ENCODE measurements around the gene MGMT. TPM values are rescaled to one million over a fixed set of nuclear protein-coding genes. Genes with fewer than 3 reads are reported as not detected.
A peak's percentile ranks its signal among the peaks of the same experiment; 100 is the strongest.

Gene MGMT
- total and polyA plus RNA-seq, 4 donors: 9.9 to 39.6 (median 23.2) TPM

- peaks cover 0 to 8% (median 2%) of the 10 kb centered on the region in 4 donors for H3K36me3 ChIP-seq (ENCODE audit: control insufficient read depth in 4 of 4, insufficient read depth in 4 of 4, low read length in 4 of 4)
- ATAC-seq (ENCODE audit: insufficient read depth, low FRiP score) (no peak), DNase-seq (no peak)
- WGBS, 2 donors: 95 to 97% methylated on average over 1 of the region's 1 CpG
- H3K4me3 ChIP-seq: no peak overlapping the region
- H3K4me1 ChIP-seq (ENCODE audit: control insufficient read depth in 5 of 5, insufficient read depth in 5 of 5, low read length in 5 of 5): peaks cover 0 to 3% (median 0%) of the 10 kb centered on the region in 5 donors
- H3K27me3 ChIP-seq (ENCODE audit: control insufficient read depth in 3 of 3, insufficient read depth in 3 of 3, low read length in 2 of 3): no peaks in the 10 kb centered on the region
- H3K9ac ChIP-seq (ENCODE audit: insufficient read depth in 1 of 2, low read length in 2 of 2): no peak overlapping the region
- H3K9me3 ChIP-seq (ENCODE audit: control insufficient read depth in 4 of 4, insufficient read depth in 3 of 4, low read length in 3 of 4): peaks cover 3 to 12% (median 9%) of the 10 kb centered on the region in 4 donors
- H3K27ac ChIP-seq (ENCODE audit: low read depth in 1 of 2, low read length in 1 of 2): no peak overlapping the region
- TF ChIP-seq CTCF (IDR thresholded peaks at IDR 0.05; ENCODE audit: control extremely low read depth, extremely low read depth): no peak
Measured at GRCh38 chr10:129483430-129484010, 16.5 kb downstream of the MGMT start.

- Histone ChIP-seq H3K27ac (ENCODE audit: low read depth in 1 of 2, low read length in 1 of 2) (no peak overlapping the region), H3K9me3 (ENCODE audit: control insufficient read depth in 4 of 4, insufficient read depth in 3 of 4, low read length in 3 of 4) (peaks cover 0 to 18% (median 10%) of the 10 kb centered on the region in 4 donors), H3K9ac (ENCODE audit: insufficient read depth in 1 of 2, low read length in 2 of 2) (no peak overlapping the region), H3K4me1 (ENCODE audit: control insufficient read depth in 5 of 5, insufficient read depth in 5 of 5, low read length in 5 of 5) (peaks cover 0 to 3% (median 0%) of the 10 kb centered on the region in 5 donors), H3K4me3 (no peak overlapping the region), H3K27me3 (ENCODE audit: control insufficient read depth in 3 of 3, insufficient read depth in 3 of 3, low read length in 2 of 3) (no peaks in the 10 kb centered on the region), H3K36me3 (ENCODE audit: control insufficient read depth in 4 of 4, insufficient read depth in 4 of 4, low read length in 4 of 4) (no peaks in the 10 kb centered on the region)
- 49 to 60% methylated on average over 3 of the region's 3 CpGs for WGBS, 2 donors
- TF ChIP-seq CTCF (IDR thresholded peaks at IDR 0.05; ENCODE audit: control extremely low read depth, extremely low read depth): no peak
- ATAC-seq (ENCODE audit: insufficient read depth, low FRiP score) (no peak), DNase-seq (no peak)
Measured at GRCh38 chr10:129486805-129487204, 19.8 kb downstream of the MGMT start.

- no peak overlapping the region for H3K27ac ChIP-seq (ENCODE audit: low read depth in 1 of 2, low read length in 1 of 2)
- WGBS, 2 donors: 93 to 95% methylated on average over 5 of the region's 5 CpGs
- TF ChIP-seq CTCF (IDR thresholded peaks at IDR 0.05; ENCODE audit: control extremely low read depth, extremely low read depth): no peak
- no peak overlapping the region for H3K9ac ChIP-seq (ENCODE audit: insufficient read depth in 1 of 2, low read length in 2 of 2)
- H3K4me3 ChIP-seq: no peak overlapping the region
- DNase-seq (peak in 1 of 3 donors; percentile 17), ATAC-seq (ENCODE audit: insufficient read depth, low FRiP score) (no peak)
- H3K36me3 ChIP-seq (ENCODE audit: control insufficient read depth in 4 of 4, insufficient read depth in 4 of 4, low read length in 4 of 4): no peaks in the 10 kb centered on the region
- no peaks in the 10 kb centered on the region for H3K27me3 ChIP-seq (ENCODE audit: control insufficient read depth in 3 of 3, insufficient read depth in 3 of 3, low read length in 2 of 3)
- H3K9me3 ChIP-seq (ENCODE audit: control insufficient read depth in 4 of 4, insufficient read depth in 3 of 4, low read length in 3 of 4): peaks cover 2 to 12% (median 5%) of the 10 kb centered on the region in 4 donors
- peaks cover 0 to 16% (median 8%) of the 10 kb centered on the region in 5 donors for H3K4me1 ChIP-seq (ENCODE audit: control insufficient read depth in 5 of 5, insufficient read depth in 5 of 5, low read length in 5 of 5)
Measured at GRCh38 chr10:129491123-129491734, 24.2 kb downstream of the MGMT start.
